Astrocyte of the cerebellum (primary cell): ENCODE results near the gene RLBP1.
"Not testable (repeated sequence)": the region's sequence is repeated elsewhere in the genome, so short reads cannot be mapped to it uniquely, and the experiment has no call there.

Source experiments
- DNase-seq: peaks from one replicate; pipeline ENCODE4 v3.0.0-alpha.2; 2011; ENCODE audit warnings: low read depth
- H3K4me3 ChIP-seq: 2 replicates; pipeline ENCODE4 v1.5.1; 2011; ENCODE audit warnings: mild to moderate bottlenecking, low read depth, low read length, moderate library complexity
- in situ Hi-C: cut with HindIII; loops from 2 replicates; pipeline ENCODE4 v1.10.0; 2017; ENCODE audit warnings: low sequenced_read_pairs
- TF ChIP-seq, protein P1 (sequence below): IDR thresholded peaks from 2 replicates; pipeline ENCODE4 v1.5.1; 2012; ENCODE audit warnings: low read length, low read depth, moderate library complexity, mild to moderate bottlenecking; ENCODE audit errors: missing control alignments

Gene RLBP1

GRCh38 chr15:89221543-89221942 lies at the start of gene RLBP1:
Gene RLBP1 (minus strand): TSS chr15:89221579. CDS start chr15:89218975, 2,604 bp downstream.
- H3K4me3 ChIP-seq, result no peak within 1 kb of the TSS
- in situ Hi-C loops, result no loop called here
- TF ChIP-seq, protein P1, sequence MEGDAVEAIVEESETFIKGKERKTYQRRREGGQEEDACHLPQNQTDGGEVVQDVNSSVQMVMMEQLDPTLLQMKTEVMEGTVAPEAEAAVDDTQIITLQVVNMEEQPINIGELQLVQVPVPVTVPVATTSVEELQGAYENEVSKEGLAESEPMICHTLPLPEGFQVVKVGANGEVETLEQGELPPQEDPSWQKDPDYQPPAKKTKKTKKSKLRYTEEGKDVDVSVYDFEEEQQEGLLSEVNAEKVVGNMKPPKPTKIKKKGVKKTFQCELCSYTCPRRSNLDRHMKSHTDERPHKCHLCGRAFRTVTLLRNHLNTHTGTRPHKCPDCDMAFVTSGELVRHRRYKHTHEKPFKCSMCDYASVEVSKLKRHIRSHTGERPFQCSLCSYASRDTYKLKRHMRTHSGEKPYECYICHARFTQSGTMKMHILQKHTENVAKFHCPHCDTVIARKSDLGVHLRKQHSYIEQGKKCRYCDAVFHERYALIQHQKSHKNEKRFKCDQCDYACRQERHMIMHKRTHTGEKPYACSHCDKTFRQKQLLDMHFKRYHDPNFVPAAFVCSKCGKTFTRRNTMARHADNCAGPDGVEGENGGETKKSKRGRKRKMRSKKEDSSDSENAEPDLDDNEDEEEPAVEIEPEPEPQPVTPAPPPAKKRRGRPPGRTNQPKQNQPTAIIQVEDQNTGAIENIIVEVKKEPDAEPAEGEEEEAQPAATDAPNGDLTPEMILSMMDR, result no peak
- DNase-seq, result no peak

DNA sequence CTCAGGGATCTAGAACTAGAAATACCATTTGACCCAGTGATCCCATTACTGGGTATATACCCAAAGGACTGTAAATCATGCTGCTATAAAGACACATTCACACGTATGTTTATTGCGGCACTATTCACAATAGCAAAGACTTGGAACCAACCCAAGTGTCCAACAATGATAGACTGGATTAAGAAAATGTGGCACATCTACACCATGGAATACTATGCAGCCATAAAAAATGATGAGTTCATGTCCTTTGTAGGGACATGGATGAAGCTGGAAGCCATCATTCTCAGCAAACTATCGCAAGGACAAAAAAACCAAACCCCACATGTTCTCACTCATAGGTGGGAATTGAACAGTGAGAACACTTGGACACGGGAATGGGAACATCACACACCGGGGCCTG lies 28.8 kb upstream of the RLBP1 start:
- in situ Hi-C loops, H3K4me3 ChIP-seq, DNase-seq: not testable (repeated sequence)

DNA sequence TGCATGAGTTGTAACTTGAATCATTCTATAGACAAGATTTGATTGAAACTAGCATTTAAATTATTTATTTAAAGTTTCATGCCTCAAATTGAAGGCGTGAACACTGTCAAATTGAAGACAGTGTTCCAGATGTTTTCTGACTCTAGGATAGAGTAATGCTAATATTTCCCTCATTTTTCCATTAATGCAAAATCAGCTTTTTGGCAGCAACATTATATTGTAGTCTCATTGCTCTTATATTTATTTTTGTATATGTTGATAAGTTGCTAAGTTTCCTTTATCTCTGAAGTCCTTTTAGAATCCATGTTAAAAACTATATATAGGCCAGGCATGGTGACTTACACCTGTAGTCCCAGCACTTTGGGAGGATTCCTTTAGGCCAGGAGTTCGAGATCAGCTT lies 27.2 kb upstream of the RLBP1 start:
- TF ChIP-seq, protein P1, result no peak
- in situ Hi-C loops, result no loop called here
- no peak for DNase-seq
- H3K4me3 ChIP-seq, result no peak overlapping the region

- in situ Hi-C loops, result no loop called here
- no peak overlapping the region for H3K4me3 ChIP-seq
- DNase-seq, result no peak
- TF ChIP-seq, protein P1, result no peak
Observed at GRCh38 chr15:89247446-89247845, 26.1 kb upstream of the RLBP1 start.

GRCh38 chr15:89244574-89244903 lies 23.2 kb upstream of the RLBP1 start:
- H3K4me3 ChIP-seq, result peak overlapping the region; percentile 90
- in situ Hi-C loops, result no loop called here

DNA sequence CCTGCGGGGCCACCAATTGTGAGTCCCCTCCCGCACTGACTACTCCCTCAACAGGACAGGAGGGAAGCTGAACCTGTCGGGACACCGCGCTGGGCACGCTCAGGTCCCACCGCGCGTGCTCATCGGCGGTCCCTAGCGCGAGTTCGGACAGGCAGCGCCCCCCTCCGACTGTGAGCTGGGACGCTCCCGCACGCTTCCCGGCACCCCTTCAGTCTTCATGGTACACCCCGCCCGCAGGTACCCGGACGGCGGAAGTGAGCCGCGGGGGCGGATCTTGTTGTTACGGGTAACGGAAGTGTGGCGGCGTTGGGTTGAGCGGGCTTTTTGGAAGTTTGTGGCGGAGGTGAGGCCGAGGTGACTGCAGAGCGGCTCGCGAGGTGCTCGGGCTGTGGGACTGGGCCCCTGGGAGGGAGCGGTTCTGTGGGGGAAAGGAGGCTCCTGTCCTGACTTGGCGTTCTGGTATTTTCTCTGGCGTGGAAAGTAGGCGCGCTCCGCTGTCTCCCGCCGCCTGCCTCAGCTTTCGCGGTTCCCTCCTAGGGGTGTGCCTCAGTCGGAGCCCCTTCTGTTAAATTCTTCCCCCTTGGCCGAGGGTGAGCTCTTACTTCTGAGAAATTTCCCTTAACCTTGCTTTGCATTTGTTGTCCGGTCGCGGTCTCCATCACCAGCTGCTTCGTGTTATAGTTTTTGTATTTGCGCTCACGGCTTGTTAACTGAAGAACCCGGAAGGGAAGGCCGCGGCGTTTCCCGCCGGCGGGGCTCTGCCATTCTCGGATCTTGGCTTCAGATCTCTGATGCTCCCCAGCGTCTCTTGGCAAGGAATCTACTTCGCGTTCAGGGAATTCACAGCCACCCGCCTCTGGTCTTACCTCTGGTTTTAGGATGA lies 22.6 kb upstream of the RLBP1 start, which contains the start of gene FANCI:
Gene FANCI, plus strand, starts transcription at position 289 of the 883 bp plus-strand sequence. CDS start 3,669 bp downstream, outside the sequence.
- DNase-seq, result peak; percentile 78
- TF ChIP-seq, protein P1, result peak; percentile 53
- in situ Hi-C loops, result no loop called here
- peak within 1 kb of the TSS; percentile 90 for H3K4me3 ChIP-seq

More at GRCh38 chr15:89244574-89244903, 23.2 kb upstream of the RLBP1 start:
- TF ChIP-seq, protein P1, result no peak
- DNase-seq, result no peak

GRCh38 chr15:89243046-89243690 lies 21.8 kb upstream of the RLBP1 start:
- in situ Hi-C loops, result no loop called here
- no peak for DNase-seq
- TF ChIP-seq, protein P1, result no peak
- H3K4me3 ChIP-seq, result peak overlapping the region; percentile 90

DNA sequence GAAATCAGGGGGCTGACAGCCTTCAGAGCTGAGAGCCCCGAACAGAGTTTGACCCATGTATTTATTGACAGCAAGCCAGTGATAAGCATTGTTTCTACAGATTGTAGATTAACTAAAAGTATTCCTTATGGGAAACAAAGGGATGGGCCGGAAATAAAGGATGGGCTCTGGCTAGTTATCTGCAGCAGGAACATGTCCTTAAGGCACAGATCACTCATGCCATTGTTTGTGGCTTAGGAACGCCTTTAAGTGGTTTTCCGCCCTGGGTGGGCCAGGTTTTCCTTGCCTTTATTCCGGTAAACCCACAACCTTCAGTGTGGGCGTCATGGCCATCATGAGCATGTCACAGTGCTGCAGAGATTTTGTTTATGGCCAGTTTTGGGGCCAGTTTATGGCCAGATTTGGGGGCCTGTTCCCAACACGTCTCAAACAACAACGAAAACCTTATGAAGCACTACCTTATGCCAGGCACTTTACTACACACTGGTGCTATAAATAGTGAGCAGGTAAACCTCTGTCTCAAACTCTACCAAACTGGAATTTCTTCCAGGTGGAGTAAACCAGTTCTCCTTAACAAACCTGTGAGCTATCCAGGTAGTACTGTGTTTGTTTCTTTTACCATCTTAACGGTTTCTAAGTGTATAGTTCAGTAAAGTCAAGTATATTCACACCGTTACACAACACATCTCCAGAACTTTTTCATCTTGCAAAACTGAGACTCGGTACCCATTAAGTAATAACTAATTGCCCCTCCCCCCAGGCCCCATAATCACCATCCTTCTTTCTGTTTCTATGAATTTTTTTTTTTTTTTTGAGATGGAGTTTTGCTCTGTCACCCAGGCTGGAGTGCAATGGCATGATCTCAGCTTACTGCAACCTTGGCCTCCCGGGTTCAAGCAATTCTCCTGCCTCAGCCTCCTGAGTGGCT lies 18.8 kb upstream of the RLBP1 start:
- H3K4me3 ChIP-seq, DNase-seq, in situ Hi-C loops: not testable (repeated sequence)
